Skeletal muscle tissue (tissue), 4 donors: Measurements from ENCODE around the gene TIPRL. TPM values are rescaled to one million over a fixed set of nuclear protein-coding genes. Genes with fewer than 3 reads are reported as not detected.
"Not testable (repeated sequence)": the region's sequence is repeated elsewhere in the genome, so short reads cannot be mapped to it uniquely, and the experiment has no call there.

ENCODE experiments used
- H3K27ac ChIP-seq: one replicate; pipeline ENCODE4 v1.7.0; 2013; ENCODE audit warnings: mild to moderate bottlenecking, low read depth, low read length, inconsistent platforms
- H3K27me3 ChIP-seq, 3 donors: one replicate each; pipeline ENCODE4 v1.7.0; 2013; ENCODE audit warnings: low read length in 3 of 3; ENCODE audit not compliant: control insufficient read depth in 3 of 3, insufficient read depth in 3 of 3
- H3K36me3 ChIP-seq, 3 donors: one replicate each; pipeline ENCODE4 v1.7.0; 2013; ENCODE audit warnings: low read length in 3 of 3; ENCODE audit not compliant: control insufficient read depth in 3 of 3, insufficient read depth in 3 of 3
- H3K4me1 ChIP-seq, 3 donors: one replicate each; pipeline ENCODE4 v1.7.0; 2013; ENCODE audit warnings: low read length in 3 of 3, mild to moderate bottlenecking in 3 of 3; ENCODE audit not compliant: control insufficient read depth in 3 of 3, insufficient read depth in 3 of 3
- H3K4me3 ChIP-seq, 3 donors: one replicate each; pipeline ENCODE4 v1.7.0; 2013; ENCODE audit warnings: low read length in 3 of 3
- H3K9ac ChIP-seq, 3 donors: one replicate each; pipeline ENCODE4 v1.7.0; 2013; ENCODE audit warnings: low read length in 3 of 3, mild to moderate bottlenecking in 3 of 3, moderate library complexity in 2 of 3, low read depth in 1 of 3
- H3K9me3 ChIP-seq, 3 donors: one replicate each; pipeline ENCODE4 v1.7.0; 2013; ENCODE audit warnings: low read length in 3 of 3; ENCODE audit not compliant: control insufficient read depth in 3 of 3
- total RNA-seq: library from RNA; depleted of rRNA; stranded (reverse); fragments of >200 nt; gene quantifications from one replicate; pipeline ENCODE4 v1.2.3, GENCODE V29; 2014
- donor health status: Osteomylitis.

The TIPRL gene
- total RNA-seq, 1 donor from 2014 or later: 21.4 TPM

GRCh38 chr1:168138134-168138533, 40.6 kb upstream of the TIPRL start:
- peaks cover 3 to 20% (median 16%) of the 10 kb centered on the region in 3 donors for H3K27me3 ChIP-seq
- H3K9ac ChIP-seq: no peak overlapping the region
- H3K4me1 ChIP-seq: peaks cover 15 to 21% (median 20%) of the 10 kb centered on the region in 3 donors
- no peak overlapping the region for H3K4me3 ChIP-seq
- no peaks in the 10 kb centered on the region for H3K36me3 ChIP-seq
- H3K27ac ChIP-seq: no peak overlapping the region
- H3K9me3 ChIP-seq: no peaks in the 10 kb centered on the region

DNA sequence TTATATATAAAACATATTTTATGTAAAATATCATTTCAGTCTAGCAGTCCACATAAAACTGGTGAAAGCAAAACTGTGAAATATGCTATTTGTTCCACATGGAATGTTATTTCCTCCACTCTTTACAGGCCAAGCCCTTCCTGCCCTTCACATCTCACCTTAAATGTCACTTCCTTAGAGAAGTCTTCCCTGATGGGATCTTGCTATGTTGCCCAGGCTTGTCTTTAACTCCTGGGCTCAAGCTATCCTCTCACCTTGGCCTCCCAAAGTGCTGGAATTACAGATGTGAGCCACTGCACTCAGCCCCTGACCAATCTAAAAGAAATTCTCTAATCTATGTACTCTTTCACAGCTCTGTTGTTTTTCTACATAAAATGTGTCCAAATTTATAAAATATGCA, 39.7 kb upstream of the TIPRL start:
- peaks cover 15 to 21% (median 20%) of the 10 kb centered on the region in 3 donors for H3K4me1 ChIP-seq
- no peak overlapping the region for H3K9ac ChIP-seq
- H3K9me3 ChIP-seq: no peaks in the 10 kb centered on the region
- no peak overlapping the region for H3K4me3 ChIP-seq
- H3K36me3 ChIP-seq: no peaks in the 10 kb centered on the region
- peaks cover 3 to 19% (median 16%) of the 10 kb centered on the region in 3 donors for H3K27me3 ChIP-seq
- H3K27ac ChIP-seq: no peak overlapping the region

DNA sequence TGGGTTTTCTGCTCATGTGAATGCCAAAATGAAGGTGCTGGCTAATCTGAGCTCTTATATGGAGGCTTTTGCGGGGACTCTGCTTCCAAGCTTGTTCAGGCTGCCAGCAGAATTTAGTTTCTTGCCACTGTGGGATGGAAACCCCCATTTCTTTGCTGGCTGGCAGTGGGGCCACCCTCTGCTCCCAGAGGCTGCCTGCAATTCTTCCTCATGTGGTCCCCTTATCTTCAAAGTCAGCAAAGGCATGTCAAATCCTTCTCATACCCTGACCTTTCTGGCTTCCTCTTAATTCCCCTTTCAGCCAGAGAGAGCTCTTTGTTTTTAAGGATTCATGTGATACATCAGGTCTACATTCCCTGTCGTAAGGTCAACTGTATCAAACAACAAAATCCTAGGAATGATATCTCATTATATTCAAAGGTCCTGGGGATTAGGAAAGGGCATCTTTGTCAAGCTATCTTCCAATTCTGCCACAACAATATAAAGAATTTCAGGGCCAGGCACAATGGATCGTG, 36.8 kb upstream of the TIPRL start:
- peaks cover 3 to 5% (median 5%) of the 10 kb centered on the region in 3 donors for H3K4me1 ChIP-seq
- H3K36me3 ChIP-seq: no peaks in the 10 kb centered on the region
- no peak overlapping the region for H3K9ac ChIP-seq
- no peak overlapping the region for H3K4me3 ChIP-seq
- no peaks in the 10 kb centered on the region for H3K27me3 ChIP-seq
- no peaks in the 10 kb centered on the region for H3K9me3 ChIP-seq
- H3K27ac ChIP-seq: no peak overlapping the region

DNA sequence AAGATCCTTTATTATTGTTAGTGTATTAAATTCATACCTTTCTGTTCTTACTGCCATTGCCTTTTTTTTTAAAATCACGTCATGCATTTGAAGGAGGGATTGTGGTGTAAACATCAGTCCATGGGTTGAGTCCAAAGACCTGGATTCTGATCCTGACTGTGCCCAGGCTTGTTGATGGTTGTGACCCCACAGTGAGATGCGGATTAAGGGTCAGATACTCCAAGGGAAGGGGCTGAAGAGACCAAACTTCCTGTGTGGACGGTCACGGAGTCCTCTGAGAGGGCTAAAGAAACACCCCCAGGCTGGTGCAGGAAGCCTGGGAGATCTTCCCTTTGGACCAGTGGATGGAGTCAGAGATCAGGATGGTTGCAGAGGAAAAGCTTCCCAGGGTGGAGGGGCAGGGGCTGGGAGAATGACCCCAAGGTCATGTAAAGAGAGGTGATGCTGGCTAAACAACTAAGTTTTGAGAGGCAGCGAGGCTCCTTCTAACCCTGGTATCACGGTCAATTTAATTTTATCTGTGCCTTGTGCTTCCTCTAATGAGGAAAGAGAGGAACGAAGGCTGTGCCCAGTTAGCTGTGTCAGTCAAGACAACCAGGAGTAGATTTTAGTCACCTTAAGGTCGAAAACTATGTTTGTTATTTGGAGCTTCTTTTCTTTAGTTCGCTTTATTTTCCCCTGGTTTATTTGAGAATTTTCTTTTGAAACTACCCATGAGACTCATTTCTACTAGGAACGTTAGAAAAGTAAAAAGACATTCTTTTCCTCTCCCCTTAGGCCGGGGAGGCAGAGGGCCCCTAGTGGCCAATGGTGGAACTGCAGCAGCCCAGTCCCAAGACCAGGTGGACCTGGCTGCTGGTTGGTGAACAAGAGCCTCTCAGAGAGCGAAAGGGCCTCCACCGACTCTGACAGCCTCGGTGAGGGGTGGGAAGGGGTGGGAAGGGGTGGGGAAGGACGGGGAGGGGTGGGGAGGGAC, 33.3 kb upstream of the TIPRL start:
- H3K27ac ChIP-seq: no peak overlapping the region

GRCh38 chr1:168146160-168146539, 32.6 kb upstream of the TIPRL start:
- Histone ChIP-seq H3K9ac (no peak overlapping the region), H3K27ac (no peak overlapping the region), H3K9me3 (no peaks in the 10 kb centered on the region), H3K4me3 (no peak overlapping the region), H3K4me1 (no peaks in the 10 kb centered on the region), H3K36me3 (no peaks in the 10 kb centered on the region), H3K27me3 (no peaks in the 10 kb centered on the region)

More for the DNA sequence above, 33.3 kb upstream of the TIPRL start:
- no peak overlapping the region for H3K9ac ChIP-seq
- no peaks in the 10 kb centered on the region for H3K4me1 ChIP-seq
- H3K4me3 ChIP-seq: no peak overlapping the region
- H3K36me3 ChIP-seq: no peaks in the 10 kb centered on the region
- H3K9me3 ChIP-seq: no peaks in the 10 kb centered on the region
- no peaks in the 10 kb centered on the region for H3K27me3 ChIP-seq

DNA sequence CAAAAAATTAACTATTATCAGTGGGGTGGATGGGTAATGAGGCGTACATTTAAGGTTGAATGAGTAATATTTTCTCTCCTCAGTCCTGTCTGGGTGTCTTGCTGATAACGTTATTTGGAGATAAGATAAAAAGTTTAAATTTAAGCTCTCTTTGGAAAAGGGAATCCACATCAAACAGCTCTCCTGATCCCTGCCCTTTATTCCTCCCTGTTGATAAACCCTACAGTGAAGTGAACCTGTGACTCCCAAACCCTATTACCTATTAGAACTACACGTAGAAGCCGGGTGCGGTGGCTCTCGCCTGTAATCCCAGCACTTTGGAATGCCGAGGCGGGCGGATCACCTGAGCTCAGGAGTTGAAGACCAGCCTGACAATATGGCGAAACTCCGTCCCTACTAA, 32.1 kb upstream of the TIPRL start:
- Histone ChIP-seq H3K27ac (no peak overlapping the region), H3K4me1 (no peaks in the 10 kb centered on the region), H3K9ac (no peak overlapping the region), H3K4me3 (no peak overlapping the region), H3K9me3 (no peaks in the 10 kb centered on the region), H3K27me3 (no peaks in the 10 kb centered on the region), H3K36me3 (no peaks in the 10 kb centered on the region)

DNA sequence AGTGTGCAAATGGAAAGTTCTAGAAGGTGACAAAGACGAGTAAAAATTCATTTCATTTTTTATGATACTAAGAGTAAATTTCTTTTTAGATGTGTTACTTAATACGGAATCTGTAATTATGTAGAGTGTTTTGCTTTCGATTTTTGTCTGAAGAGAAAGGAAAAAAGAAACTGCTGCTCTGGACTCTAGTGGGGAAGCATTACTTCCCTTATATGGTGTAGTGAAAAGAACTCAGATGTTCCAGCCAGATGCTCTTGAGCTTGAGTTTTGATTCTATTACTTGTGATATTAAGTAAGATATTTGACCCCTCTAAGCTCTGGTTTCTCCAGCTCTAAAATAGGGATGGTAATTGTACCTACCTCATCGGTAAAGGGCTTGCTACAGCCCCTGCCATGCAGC, 29.8 kb upstream of the TIPRL start:
- Histone ChIP-seq H3K4me1 (no peaks in the 10 kb centered on the region), H3K9me3 (no peaks in the 10 kb centered on the region), H3K4me3 (no peak overlapping the region), H3K9ac (no peak overlapping the region), H3K27me3 (no peaks in the 10 kb centered on the region), H3K27ac (no peak overlapping the region), H3K36me3 (no peaks in the 10 kb centered on the region)

DNA sequence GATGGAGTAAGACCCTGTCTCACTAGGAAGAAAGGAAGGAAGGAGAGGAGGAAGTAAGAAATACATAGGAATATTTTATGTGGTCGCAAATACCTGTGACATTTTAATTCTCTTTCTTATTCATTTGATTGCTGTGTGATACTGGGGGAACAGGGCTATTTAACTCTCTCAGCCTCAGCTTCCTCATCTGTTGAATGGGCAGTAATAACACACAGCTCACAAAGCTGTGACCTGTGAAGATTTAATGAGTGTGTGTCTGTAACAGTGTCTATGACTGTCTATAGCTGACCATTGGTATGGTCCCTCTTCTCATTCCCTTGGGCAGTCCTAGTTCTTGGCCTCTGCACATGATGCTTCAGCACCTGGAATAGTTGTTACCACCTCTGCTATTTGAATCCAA, 28.5 kb upstream of the TIPRL start:
- Histone ChIP-seq H3K9ac (no peak overlapping the region), H3K27me3 (no peaks in the 10 kb centered on the region), H3K9me3 (no peaks in the 10 kb centered on the region), H3K4me3 (no peak overlapping the region), H3K27ac (no peak overlapping the region), H3K36me3 (no peaks in the 10 kb centered on the region), H3K4me1 (no peaks in the 10 kb centered on the region)

GRCh38 chr1:168151935-168152334, 26.8 kb upstream of the TIPRL start:
- Histone ChIP-seq H3K4me1 (no peaks in the 10 kb centered on the region), H3K9ac (no peak overlapping the region), H3K4me3 (no peak overlapping the region), H3K27me3 (no peaks in the 10 kb centered on the region), H3K9me3 (no peaks in the 10 kb centered on the region), H3K27ac (no peak overlapping the region), H3K36me3 (no peaks in the 10 kb centered on the region)

GRCh38 chr1:168154707-168155106, 24.1 kb upstream of the TIPRL start:
- H3K4me1 ChIP-seq, H3K9ac ChIP-seq, H3K9me3 ChIP-seq, H3K36me3 ChIP-seq, H3K27ac ChIP-seq, H3K4me3 ChIP-seq, H3K27me3 ChIP-seq: not testable (repeated sequence)
